Neutrophil (primary cell): Measurements from ENCODE around the gene MAGIX.
"Not testable (repeated sequence)": the region's sequence is repeated elsewhere in the genome, so short reads cannot be mapped to it uniquely, and the experiment has no call there.

Experiments
- H3K27ac ChIP-seq: fragments of 200-600 bp; sonication (generic); 2 replicates; pipeline ENCODE4 v1.5.1; 2016; ENCODE audit warnings: mild to moderate bottlenecking, moderate library complexity
- H3K27me3 ChIP-seq: fragments of 200-600 bp; sonication (generic); 2 replicates; pipeline ENCODE4 v1.6.0; 2016; ENCODE audit warnings: mild to moderate bottlenecking
- H3K36me3 ChIP-seq: fragments of 200-600 bp; sonication (generic); 2 replicates; pipeline ENCODE4 v1.5.1; 2017
- H3K4me1 ChIP-seq, 2 experiments: fragments of 200-600 bp in 1 of 2; sonication (generic) in 1 of 2; 1 replicate in 1 of 2; 2 replicates in 1 of 2; pipeline versions ENCODE4 v1.5.1 to v1.6.1; 2013 to 2016; ENCODE audit warnings: low read depth in 1 of 2, low read length in 1 of 2, mild to moderate bottlenecking in 1 of 2, moderate library complexity in 1 of 2; ENCODE audit not compliant: control insufficient read depth in 1 of 2, insufficient read depth in 1 of 2
- H3K4me3 ChIP-seq, 2 experiments: fragments of 200-600 bp in 1 of 2; sonication (generic) in 1 of 2; 1 replicate in 1 of 2; 2 replicates in 1 of 2; pipeline ENCODE4 v1.5.1; 2013 to 2016; ENCODE audit warnings: low read depth in 1 of 2, low read length in 1 of 2, mild to moderate bottlenecking in 1 of 2, moderate library complexity in 1 of 2
- H3K9me3 ChIP-seq: fragments of 200-600 bp; sonication (generic); 2 replicates; pipeline ENCODE4 v1.5.1; 2016
- CTCF ChIP-seq: fragments of 200-600 bp; sonication (generic); IDR thresholded peaks from 2 replicates; pipeline ENCODE4 v1.5.1; 2016; ENCODE audit warnings: antibody characterized with exemption

MAGIX gene

GRCh38 chrX:49172280-49172780 lies 9.8 kb downstream of the MAGIX start:
- H3K36me3 ChIP-seq: peaks cover 31% of the 10 kb centered on the region
- H3K9me3 ChIP-seq: no peaks in the 10 kb centered on the region
- H3K27ac ChIP-seq: peak overlapping the region; percentile 94
- no peak for TF ChIP-seq CTCF
- H3K4me3 ChIP-seq: peak overlapping the region; percentile 71 to 90
- no peaks in the 10 kb centered on the region for H3K27me3 ChIP-seq
- peaks cover 72 to 82% of the 10 kb centered on the region in 2 experiments for H3K4me1 ChIP-seq

- not testable (repeated sequence) for H3K27me3 ChIP-seq, H3K9me3 ChIP-seq
- Histone ChIP-seq H3K27ac (peak overlapping the region; percentile 94), H3K36me3 (peaks cover 40% of the 10 kb centered on the region), H3K4me1 (peaks cover 66 to 80% of the 10 kb centered on the region in 2 experiments), H3K4me3 (peak overlapping the region; percentile 71 to 90)
Observed at GRCh38 chrX:49173544-49173943, 11.0 kb downstream of the MAGIX start.

- Histone ChIP-seq H3K36me3 (peaks cover 50% of the 10 kb centered on the region), H3K27me3 (no peaks in the 10 kb centered on the region), H3K27ac (peak overlapping the region; percentile 94), H3K4me1 (peaks cover 58 to 70% of the 10 kb centered on the region in 2 experiments), H3K4me3 (no peak overlapping the region), H3K9me3 (no peaks in the 10 kb centered on the region)
- TF ChIP-seq CTCF: no peak
Observed at GRCh38 chrX:49174723-49175122, 12.2 kb downstream of the MAGIX start.

GRCh38 chrX:49175435-49176274 lies 13.1 kb downstream of the MAGIX start:
- H3K9me3 ChIP-seq: no peaks in the 10 kb centered on the region
- H3K4me1 ChIP-seq: peaks cover 50 to 61% of the 10 kb centered on the region in 2 experiments
- H3K27me3 ChIP-seq: no peaks in the 10 kb centered on the region
- no peak for TF ChIP-seq CTCF
- H3K36me3 ChIP-seq: peaks cover 53% of the 10 kb centered on the region
- peak overlapping the region; percentile 94 for H3K27ac ChIP-seq
- no peak overlapping the region for H3K4me3 ChIP-seq

- peak overlapping the region; percentile 43 to 44 for H3K4me3 ChIP-seq
- peak overlapping the region; percentile 94 for H3K27ac ChIP-seq
- H3K27me3 ChIP-seq: no peaks in the 10 kb centered on the region
- H3K36me3 ChIP-seq: peaks cover 53% of the 10 kb centered on the region
- peaks cover 41 to 52% of the 10 kb centered on the region in 2 experiments for H3K4me1 ChIP-seq
- no peak for TF ChIP-seq CTCF
- no peaks in the 10 kb centered on the region for H3K9me3 ChIP-seq
Observed at GRCh38 chrX:49176421-49177326, 14.1 kb downstream of the MAGIX start.
